Heart left ventricle (tissue), 16 donors: ENCODE results near the gene OR4K5. TPM values are rescaled to one million over a fixed set of nuclear protein-coding genes. Genes with fewer than 3 reads are reported as not detected.

Experiments
- ATAC-seq, 4 donors: fragments of 200-7000 bp; cut with Tn5 transposase; one replicate each; pipeline ENCODE4 v1.9.1; 2020 to 2022; ENCODE audit warnings: moderate library complexity in 4 of 4, mild to moderate bottlenecking in 3 of 4, moderate number of reproducible peaks in 1 of 4
- DNase-seq, 5 donors: peaks; one replicate each; pipeline ENCODE4 v3.0.0-alpha.2; 2020
- H3K27ac ChIP-seq, 12 donors: fragments of 200-600 bp; sonication (generic) in 4 of 12; one replicate each; pipeline versions ENCODE4 v1.5.0 to v1.8.0; 2016 to 2022; ENCODE audit warnings: mild to moderate bottlenecking in 2 of 12
- H3K27me3 ChIP-seq, 9 donors: fragments of 200-600 bp; sonication (generic) in 2 of 9; one replicate each; pipeline versions ENCODE4 v1.5.1 to v1.8.0; 2016 to 2022; ENCODE audit warnings: mild to moderate bottlenecking in 3 of 9
- H3K36me3 ChIP-seq, 9 donors: fragments of 200-600 bp; sonication (generic) in 2 of 9; one replicate each; pipeline versions ENCODE4 v1.5.0 to v1.8.0; 2018 to 2022; ENCODE audit warnings: mild to moderate bottlenecking in 2 of 9
- H3K4me1 ChIP-seq, 12 donors: fragments of 200-600 bp; sonication (generic) in 4 of 12; one replicate each; pipeline versions ENCODE4 v1.5.0 to v1.8.0; 2016 to 2022; ENCODE audit warnings: mild to moderate bottlenecking in 3 of 12
- H3K4me3 ChIP-seq, 12 donors: fragments of 200-600 bp; sonication (generic) in 4 of 12; one replicate each; pipeline versions ENCODE4 v1.5.0 to v1.8.0; 2017 to 2022; ENCODE audit warnings: mild to moderate bottlenecking in 9 of 12, moderate library complexity in 4 of 12
- H3K9me3 ChIP-seq, 12 donors: fragments of 200-600 bp; sonication (generic) in 4 of 12; one replicate each; pipeline versions ENCODE4 v1.5.0 to v1.8.0; 2016 to 2022; ENCODE audit warnings: mild to moderate bottlenecking in 1 of 12
- CTCF ChIP-seq, 12 donors: fragments of 200-600 bp; sonication (generic) in 4 of 12; IDR thresholded peaks; one replicate each; pipeline versions ENCODE4 v1.5.0 to v1.8.0; 2018 to 2022; ENCODE audit warnings: antibody characterized with exemption in 12 of 12, mild to moderate bottlenecking in 5 of 12
- POLR2A ChIP-seq, 2 donors: fragments of 450-650 bp; IDR thresholded peaks; one replicate each; pipeline ENCODE4 v1.6.1; 2017; ENCODE audit warnings: antibody characterized with exemption in 2 of 2, mild to moderate bottlenecking in 2 of 2, moderate library complexity in 2 of 2
- WGBS, 4 donors: extraction: QIAGEN DNeasy Blood & Tissue Kit in 2 of 4; methylation state at CpG; one replicate each; pipeline versions ENCODE4 v1.1.5 to v1.1.7; 2013 to 2018; 5-methylcytosine and 5-hydroxymethylcytosine counted together
- intact Hi-C, 10 donors: fragments of 100-400 bp; cut with DNase I; formaldehyde crosslinking; loops; one replicate each; pipeline versions ENCODE4 v1.11.1 to v1.14.2; 2022
- long read RNA-seq, 3 donors: library from polyadenylated mRNA; unstranded; transcript quantifications; one replicate each; pipeline ENCODE4 v2.0.0, GENCODE V29; 2020 to 2021
- polyA plus RNA-seq, 2 donors: library from polyadenylated mRNA; stranded (reverse); fragments of 200-250 nt; gene quantifications; one replicate each; pipeline ENCODE4 v1.2.3, GENCODE V29; 2013
- total RNA-seq, 9 donors: library from RNA; depleted of rRNA in 2 of 9; stranded (reverse); fragments of >200 nt in 2 of 9; fragmentation: NEBNext Ultra II Directional in 3 of 9; extraction: Animal tissue kit (Norgen Biotek cat#: 25700) in 3 of 9; gene quantifications; one replicate each; pipeline versions ENCODE4 v1.1.0 to v1.2.4, GENCODE V29; 2016 to 2023
- donor health status: ischemic (EF 13 %, LVEDD 7.1; RV severe dilation, severe dysfunction).
- donor health status: healthy with polysubstance abuse.
- donor health status: DM: no; HTN: yes; CAD: no.
- donor health status: DM: no; HTN: no; CAD: no.
- donor health status: ischemic (EF 25% LVEDD 6.9; RV normal size, moderate dysfunction).
- donor health status: ischemic (EF 25% LVEDD 5.7; RV mildly dilated, moderate dysfunction).
- donor health status: healthy.
- donor health status: DM: yes; HTN: yes; CAD: no.
- donor health status: ischemic (EF 35%, LVEDD 5.7; RV mildly dilated, moderate dysfunction).
- donor health status: nonischemic (EF 11% LVEDD 7.7; RV severe dilation, severe dysfunction).
- donor health status: DM: yes; HTN: yes; CAD: no.
- donor health status: PGD.
- donor health status: ischemic (EF 29% LVEDD 5.4; RV normal size, mild dysfunction).
- donor health status: nonischemic (EF 23%, LVEDD 6.1; RV moderate dilation, normal function).

The OR4K5 gene
- not detected for total RNA-seq
- not detected for polyA plus RNA-seq
- long read RNA-seq, donor 1, result 0 reads
- long read RNA-seq, donor 2, result 0 reads
- long read RNA-seq, donor 3, result 0 reads

DNA sequence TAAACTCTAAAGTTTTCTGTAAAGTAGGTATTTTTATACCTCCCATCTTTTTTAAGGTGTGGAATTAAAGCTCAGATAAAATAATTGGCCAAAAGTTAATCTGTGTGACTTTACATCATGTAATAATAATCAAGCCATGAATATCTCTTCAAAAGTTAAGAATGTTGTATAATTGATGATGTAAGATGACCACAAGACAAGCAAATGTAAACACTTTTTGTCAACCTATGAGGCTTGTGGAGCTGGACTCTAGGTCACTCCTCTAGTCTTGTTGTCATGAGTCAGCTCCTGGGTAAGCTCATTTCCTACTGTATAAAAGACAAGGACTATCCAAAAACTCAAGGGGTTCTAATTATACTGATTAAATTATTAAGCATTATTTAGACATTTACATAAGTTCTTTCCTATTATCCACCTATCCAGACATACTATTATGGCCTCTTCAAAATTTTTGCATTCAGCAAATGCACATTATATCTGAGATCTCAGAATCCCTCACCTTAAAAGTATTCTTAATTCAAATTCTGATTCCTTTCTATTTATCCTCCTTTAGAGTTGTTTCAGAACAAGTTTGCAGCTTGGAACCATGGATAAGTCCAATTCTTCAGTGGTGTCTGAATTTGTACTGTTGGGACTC, at the start of gene OR4K5:
Gene OR4K5 (plus strand): TSS at position 587 of the 637 bp plus-strand sequence. CDS start 0 bp downstream, at position 587.
- DNase-seq (no peak), ATAC-seq (no peak)
- Histone ChIP-seq H3K36me3 (no peaks in the 10 kb centered on the region), H3K27me3 (no peaks in the 10 kb centered on the region), H3K4me3 (no peak within 1 kb of the TSS), H3K27ac (no peak within 1 kb of the TSS), H3K9me3 (no peaks in the 10 kb centered on the region), H3K4me1 (no peaks in the 10 kb centered on the region)
- intact Hi-C loops, result no loop called here
- TF ChIP-seq CTCF (IDR thresholded peaks at IDR 0.05), result no peak
- no peak for TF ChIP-seq POLR2A (IDR thresholded peaks at IDR 0.05)

GRCh38 chr14:19873178-19873577, 47.2 kb upstream of the OR4K5 start:
- Histone ChIP-seq H3K4me1 (no peaks in the 10 kb centered on the region), H3K27ac (no peak overlapping the region), H3K4me3 (no peak overlapping the region), H3K9me3 (peaks cover 0 to 7% (median 0%) of the 10 kb centered on the region in 12 donors), H3K27me3 (no peaks in the 10 kb centered on the region), H3K36me3 (no peaks in the 10 kb centered on the region)
- ATAC-seq (no peak), DNase-seq (no peak)
- intact Hi-C loops, result no loop called here
- WGBS, 4 donors, result 18 to 29% (median 22%) methylated on average over 6 of the region's 6 CpGs
- TF ChIP-seq CTCF (IDR thresholded peaks at IDR 0.05) (no peak), POLR2A (IDR thresholded peaks at IDR 0.05) (no peak)

GRCh38 chr14:19874842-19875241, 45.6 kb upstream of the OR4K5 start, which contains the start of gene OR4K2:
Gene OR4K2 (plus strand): TSS chr14:19875142. CDS start chr14:19876268, 1,126 bp downstream.
- Histone ChIP-seq H3K4me3 (no peak within 1 kb of the TSS), H3K27ac (no peak within 1 kb of the TSS), H3K27me3 (no peaks in the 10 kb centered on the region), H3K4me1 (no peaks in the 10 kb centered on the region), H3K9me3 (peaks cover 0 to 13% (median 0%) of the 10 kb centered on the region in 12 donors), H3K36me3 (no peaks in the 10 kb centered on the region)
- DNase-seq (no peak), ATAC-seq (no peak)
- WGBS, 4 donors, result 43 to 57% (median 49%) methylated on average over 2 of the region's 2 CpGs
- TF ChIP-seq CTCF (IDR thresholded peaks at IDR 0.05) (no peak), POLR2A (IDR thresholded peaks at IDR 0.05) (no peak)
- intact Hi-C loops, result no loop called here

DNA sequence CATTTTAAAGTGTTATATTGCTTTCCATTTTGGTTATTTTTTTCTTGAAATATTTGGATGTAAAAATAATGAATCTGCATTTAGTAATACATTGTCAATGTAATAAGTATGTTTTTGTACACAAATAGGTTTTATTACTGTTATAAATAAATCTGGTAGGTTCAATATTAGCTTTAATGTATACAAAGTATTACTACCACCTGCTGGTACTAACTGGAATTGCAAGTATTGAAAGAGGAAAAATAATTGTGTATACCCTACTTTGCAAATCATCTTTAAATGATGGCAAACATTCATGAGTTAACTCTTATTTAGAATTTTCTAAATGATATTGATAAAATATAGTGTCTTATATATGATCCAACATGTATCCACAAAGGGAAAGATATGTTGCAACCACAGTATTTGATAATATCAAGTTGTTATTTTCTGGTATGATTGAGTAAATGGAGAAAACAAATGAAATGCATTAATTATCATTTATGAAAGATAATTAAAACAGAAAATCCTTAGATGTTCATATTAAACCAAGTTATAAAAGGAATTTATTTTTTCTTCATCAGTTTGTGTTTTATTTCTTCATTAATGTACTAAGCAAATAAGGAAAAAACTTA, 42.3 kb upstream of the OR4K5 start:
- Histone ChIP-seq H3K4me3 (no peak overlapping the region), H3K36me3 (no peaks in the 10 kb centered on the region), H3K27me3 (no peaks in the 10 kb centered on the region), H3K27ac (no peak overlapping the region), H3K4me1 (no peaks in the 10 kb centered on the region), H3K9me3 (peaks cover 0 to 13% (median 0%) of the 10 kb centered on the region in 12 donors)
- intact Hi-C loops, result no loop called here
- TF ChIP-seq CTCF (IDR thresholded peaks at IDR 0.05) (peak in 10 of 12 donors; percentile 16 to 83 (median 39)), POLR2A (IDR thresholded peaks at IDR 0.05) (no peak)
- ATAC-seq, result no peak
- no peak for DNase-seq
